Adrenal gland (tissue), 12 donors: ENCODE data around the gene PLEKHN1. TPM values are rescaled to one million over a fixed set of nuclear protein-coding genes. Genes with fewer than 3 reads are reported as not detected.
A peak's percentile ranks its signal among the peaks of the same experiment; 100 is the strongest.

Experiments used
- DNase-seq, 7 donors: peaks; one replicate each; pipeline ENCODE4 v3.0.0-alpha.2; 2019 to 2020
- H3K27ac ChIP-seq, 5 donors: fragments of 200-600 bp; sonication (generic) in 4 of 5; 1 replicate in 3 of 5; 2 replicates in 2 of 5; pipeline versions ENCODE4 v1.5.1 to v1.8.0; 2016 to 2020; ENCODE audit warnings: mild to moderate bottlenecking in 1 of 5
- H3K27me3 ChIP-seq: fragments of 200-600 bp; 2 replicates; pipeline ENCODE4 v1.8.0; 2021
- H3K36me3 ChIP-seq, 2 donors: fragments of 200-600 bp; replicated peaks in 1 of 2; 1 replicate in 1 of 2; 2 replicates in 1 of 2; pipeline versions ENCODE4 v1.5.1 to v1.8.0; 2018 to 2022
- H3K4me1 ChIP-seq, 2 donors: fragments of 200-600 bp; replicated peaks in 1 of 2; 1 replicate in 1 of 2; 2 replicates in 1 of 2; pipeline versions ENCODE4 v1.5.1 to v1.8.0; 2018 to 2021
- H3K4me3 ChIP-seq, 4 donors: fragments of 200-600 bp; sonication (generic) in 3 of 4; one replicate each; pipeline ENCODE4 v1.5.1; 2016 to 2018
- H3K9me3 ChIP-seq, 3 donors: fragments of 200-600 bp; sonication (generic) in 1 of 3; replicated peaks in 1 of 3; 1 replicate in 2 of 3; 2 replicates in 1 of 3; pipeline versions ENCODE4 v1.5.1 to v1.8.0; 2016 to 2021
- CTCF ChIP-seq, 6 experiments: fragments of 450-650 bp in 4 of 6; fragments of 200-600 bp in 2 of 6; sonication (generic) in 1 of 6; IDR thresholded peaks; 1 replicate in 5 of 6; 2 replicates in 1 of 6; pipeline versions ENCODE4 v1.5.1 to v1.8.0; 2016 to 2021; ENCODE audit warnings: antibody characterized with exemption in 6 of 6, mild to moderate bottlenecking in 2 of 6, moderate library complexity in 1 of 6
- POLR2A ChIP-seq, 2 donors: fragments of 450-650 bp; IDR thresholded peaks; one replicate each; pipeline ENCODE4 v1.6.1; 2017; ENCODE audit warnings: antibody characterized with exemption in 2 of 2, mild to moderate bottlenecking in 2 of 2, moderate library complexity in 1 of 2
- WGBS, 4 donors: extraction: QIAGEN DNeasy Blood & Tissue Kit in 2 of 4; methylation state at CpG; one replicate each; pipeline versions ENCODE4 v1.1.5 to v1.1.7; 2013 to 2017; 5-methylcytosine and 5-hydroxymethylcytosine counted together
- intact Hi-C, 2 donors: fragments of 100-400 bp; cut with DNase I; formaldehyde crosslinking; loops; one replicate each; pipeline versions ENCODE4 v1.14.1 to v1.15.0; 2022 to 2023
- polyA plus RNA-seq, 3 donors: library from polyadenylated mRNA; stranded (reverse); fragments of 200-250 nt in 2 of 3; fragments of 350-450 nt in 1 of 3; fragmentation: Illumina TruSeq in 1 of 3; extraction: RNeasy Lipid Tissue Mini Kit (QIAGEN cat#74804) in 1 of 3; gene quantifications; one replicate each; pipeline ENCODE4 v1.2.3, GENCODE V29; 2013 to 2014
- total RNA-seq, 9 donors: library from RNA; depleted of rRNA in 4 of 9; stranded (reverse); fragments of >200 nt in 4 of 9; fragments of 120-200 nt in 1 of 9; fragmentation: NEBNext Ultra II Directional in 1 of 9; extraction: Animal tissue kit (Norgen Biotek cat#: 25700) in 1 of 9; gene quantifications; one replicate each; pipeline versions ENCODE4 v1.1.0 to v1.2.4, GENCODE V29; 2013 to 2023
- donor health status: healthy with polysubstance abuse.
- donor health status: Bipolar disorder and iron deficiency.
- donor health status: DM: yes; HTN: yes; CAD: no.
- donor health status: DM: no; HTN: no; CAD: no.
- donor health status: DM: no; HTN: no; CAD: no.
- donor health status: DM: yes; HTN: yes; CAD: no.

PLEKHN1 gene
- total and polyA plus RNA-seq, 12 donors: 0.05 to 10.5 (median 1.3) TPM; not detected in 3

- Histone ChIP-seq H3K27ac (no peak overlapping the region), H3K27me3 (no peaks in the 10 kb centered on the region), H3K9me3 (no peaks in the 10 kb centered on the region), H3K36me3 (no peaks in the 10 kb centered on the region), H3K4me3 (no peak overlapping the region), H3K4me1 (peaks cover 20 to 23% of the 10 kb centered on the region in 2 donors)
- TF ChIP-seq CTCF (IDR thresholded peaks at IDR 0.05) (no peak), POLR2A (IDR thresholded peaks at IDR 0.05) (no peak)
- DNase-seq: no peak
- intact Hi-C loops: no loop called here
- WGBS, 4 donors: 94 to 95% (median 95%) methylated on average over 15 to 47 of the region's 47 CpGs
Observed at GRCh38 chr1:963746-964525, 2.3 kb upstream of the PLEKHN1 start.

- Histone ChIP-seq H3K27me3 (no peaks in the 10 kb centered on the region), H3K4me3 (no peak overlapping the region), H3K36me3 (no peaks in the 10 kb centered on the region), H3K27ac (no peak overlapping the region), H3K4me1 (peaks cover 15 to 17% of the 10 kb centered on the region in 2 donors), H3K9me3 (no peaks in the 10 kb centered on the region)
- TF ChIP-seq CTCF (IDR thresholded peaks at IDR 0.05) (no peak), POLR2A (IDR thresholded peaks at IDR 0.05) (no peak)
- intact Hi-C loops: no loop called here
- WGBS, 4 donors: 94 to 95% (median 95%) methylated on average over 23 to 42 of the region's 51 CpGs
- DNase-seq: no peak
Observed at GRCh38 chr1:964691-965525, 1.4 kb upstream of the PLEKHN1 start.

DNA sequence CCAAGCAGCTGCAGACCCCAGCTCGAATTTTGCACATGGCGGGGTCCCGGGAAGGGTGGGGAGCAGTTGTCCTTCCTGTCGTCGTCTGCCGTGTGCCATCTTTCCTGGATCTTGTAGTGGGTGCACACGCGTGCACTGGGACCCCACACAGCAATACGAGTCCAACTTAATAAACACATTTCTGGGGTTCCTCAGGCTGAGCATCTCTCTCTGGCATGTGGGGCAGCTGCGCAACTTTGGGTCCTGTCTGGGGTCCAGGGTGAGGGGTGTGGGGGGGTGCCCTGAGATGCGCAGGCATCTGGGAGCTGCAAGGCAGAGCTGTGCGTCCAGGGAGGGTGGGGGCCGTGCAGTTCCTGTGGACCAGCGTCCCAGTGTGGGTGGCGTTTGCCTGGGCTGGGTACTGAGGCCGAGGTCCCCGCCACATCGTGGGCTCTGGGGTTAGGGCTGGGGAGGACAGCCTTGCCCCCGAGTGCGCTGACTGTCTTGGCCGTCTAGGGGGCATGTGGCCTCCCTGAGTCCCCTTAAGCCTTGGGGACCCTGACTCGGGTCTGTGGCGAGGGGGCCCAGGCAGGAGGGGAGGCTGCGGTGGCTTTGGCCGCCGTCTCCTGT, 652 bp upstream of the PLEKHN1 start:
- no peaks in the 10 kb centered on the region for H3K36me3 ChIP-seq
- peak overlapping the region in 2 of 5 donors; percentile 83 to 86 for H3K27ac ChIP-seq
- intact Hi-C loops: no loop called here
- no peak for DNase-seq
- TF ChIP-seq POLR2A (IDR thresholded peaks at IDR 0.05) (no peak), CTCF (IDR thresholded peaks at IDR 0.05) (no peak)
- peaks cover 6% of the 10 kb centered on the region for H3K27me3 ChIP-seq
- peaks cover 14 to 15% of the 10 kb centered on the region in 2 donors for H3K4me1 ChIP-seq
- peak overlapping the region in 1 of 4 donors; percentile 62 for H3K4me3 ChIP-seq
- WGBS, 4 donors: 71 to 90% (median 82%) methylated on average over 9 to 26 of the region's 26 CpGs
- no peaks in the 10 kb centered on the region for H3K9me3 ChIP-seq
